NCI-H1417 treated with DMSO at 0.1 percent for 48 hours (cell line): ENCODE results near the gene GRWD1.

ENCODE experiments used
- DNase-seq: peaks from one replicate; lab custom pipeline; 2025; lab: John Stamatoyannopoulos, UW

The GRWD1 gene

GRCh38 chr19:48445606-48446481, at the start of gene GRWD1:
Gene GRWD1 (plus strand): TSS chr19:48445983. CDS start chr19:48446006, 23 bp downstream.
- peak; percentile 91 for DNase-seq

GRCh38 chr19:48396016-48396823, 49.6 kb upstream of the GRWD1 start:
- DNase-seq = no peak

- DNase-seq = no peak
Observed at GRCh38 chr19:48396824-48397176, 49.0 kb upstream of the GRWD1 start.

GRCh38 chr19:48397263-48398101, 48.3 kb upstream of the GRWD1 start:
- DNase-seq = no peak

- DNase-seq = no peak
Observed at GRCh38 chr19:48398102-48398374, 47.7 kb upstream of the GRWD1 start.

DNA sequence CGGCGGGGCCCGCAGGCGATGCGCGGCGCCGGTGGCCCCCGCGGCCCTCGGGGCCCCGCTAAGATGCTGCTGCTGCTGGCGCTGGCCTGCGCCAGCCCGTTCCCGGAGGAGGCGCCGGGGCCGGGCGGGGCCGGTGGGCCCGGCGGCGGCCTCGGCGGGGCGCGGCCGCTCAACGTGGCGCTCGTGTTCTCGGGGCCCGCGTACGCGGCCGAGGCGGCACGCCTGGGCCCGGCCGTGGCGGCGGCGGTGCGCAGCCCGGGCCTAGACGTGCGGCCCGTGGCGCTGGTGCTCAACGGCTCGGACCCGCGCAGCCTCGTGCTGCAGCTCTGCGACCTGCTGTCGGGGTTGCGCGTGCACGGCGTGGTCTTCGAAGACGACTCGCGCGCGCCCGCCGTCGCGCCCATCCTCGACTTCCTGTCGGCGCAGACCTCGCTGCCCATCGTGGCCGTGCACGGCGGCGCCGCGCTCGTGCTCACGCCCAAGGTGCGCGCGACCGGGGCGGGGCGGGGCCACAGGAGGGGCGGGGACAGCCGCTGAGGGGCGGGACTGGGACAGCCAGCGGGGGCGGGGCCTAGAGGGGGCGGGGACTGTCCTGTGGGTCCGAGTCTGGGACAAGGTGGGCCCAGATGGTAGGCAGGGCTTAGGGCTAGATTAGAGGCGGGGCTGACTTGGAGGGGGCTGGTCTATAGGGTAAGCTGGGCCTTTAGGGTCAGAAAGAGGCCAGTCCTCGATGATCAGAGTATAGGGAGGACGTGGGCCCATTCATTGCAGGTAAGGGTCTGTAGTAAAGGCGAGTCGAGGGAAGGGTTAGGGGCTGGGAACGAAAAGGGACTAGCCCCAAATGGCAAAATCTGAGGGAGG, 47.2 kb upstream of the GRWD1 start:
- no peak for DNase-seq

- DNase-seq = no peak
Observed at GRCh38 chr19:48400018-48400742, 45.6 kb upstream of the GRWD1 start.

- no peak for DNase-seq
Observed at GRCh38 chr19:48401287-48401686, 44.5 kb upstream of the GRWD1 start.

GRCh38 chr19:48403606-48404005, 42.2 kb upstream of the GRWD1 start:
- no peak for DNase-seq

DNA sequence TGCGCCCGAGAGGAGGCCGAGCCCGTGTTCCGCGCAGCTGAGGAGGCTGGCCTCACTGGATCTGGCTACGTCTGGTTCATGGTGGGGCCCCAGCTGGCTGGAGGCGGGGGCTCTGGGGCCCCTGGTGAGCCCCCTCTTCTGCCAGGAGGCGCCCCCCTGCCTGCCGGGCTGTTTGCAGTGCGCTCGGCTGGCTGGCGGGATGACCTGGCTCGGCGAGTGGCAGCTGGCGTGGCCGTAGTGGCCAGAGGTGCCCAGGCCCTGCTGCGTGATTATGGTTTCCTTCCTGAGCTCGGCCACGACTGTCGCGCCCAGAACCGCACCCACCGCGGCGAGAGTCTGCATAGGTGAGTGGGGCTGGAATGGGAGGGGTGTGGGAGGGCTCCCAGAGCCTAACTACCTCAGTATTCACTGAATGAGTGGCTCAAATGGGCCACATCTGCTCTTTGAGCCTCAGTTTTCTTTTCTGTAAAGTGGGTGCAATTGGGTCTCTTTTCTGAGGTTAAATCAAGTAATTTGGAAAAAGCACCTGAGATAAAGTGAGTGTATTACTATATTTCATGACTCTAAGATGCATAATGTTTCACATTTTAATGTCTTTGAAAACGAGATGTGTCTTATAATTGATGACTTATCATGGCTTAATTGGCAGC, 40.6 kb upstream of the GRWD1 start:
- no peak for DNase-seq

GRCh38 chr19:48405850-48406249, 39.9 kb upstream of the GRWD1 start:
- DNase-seq = no peak

DNA sequence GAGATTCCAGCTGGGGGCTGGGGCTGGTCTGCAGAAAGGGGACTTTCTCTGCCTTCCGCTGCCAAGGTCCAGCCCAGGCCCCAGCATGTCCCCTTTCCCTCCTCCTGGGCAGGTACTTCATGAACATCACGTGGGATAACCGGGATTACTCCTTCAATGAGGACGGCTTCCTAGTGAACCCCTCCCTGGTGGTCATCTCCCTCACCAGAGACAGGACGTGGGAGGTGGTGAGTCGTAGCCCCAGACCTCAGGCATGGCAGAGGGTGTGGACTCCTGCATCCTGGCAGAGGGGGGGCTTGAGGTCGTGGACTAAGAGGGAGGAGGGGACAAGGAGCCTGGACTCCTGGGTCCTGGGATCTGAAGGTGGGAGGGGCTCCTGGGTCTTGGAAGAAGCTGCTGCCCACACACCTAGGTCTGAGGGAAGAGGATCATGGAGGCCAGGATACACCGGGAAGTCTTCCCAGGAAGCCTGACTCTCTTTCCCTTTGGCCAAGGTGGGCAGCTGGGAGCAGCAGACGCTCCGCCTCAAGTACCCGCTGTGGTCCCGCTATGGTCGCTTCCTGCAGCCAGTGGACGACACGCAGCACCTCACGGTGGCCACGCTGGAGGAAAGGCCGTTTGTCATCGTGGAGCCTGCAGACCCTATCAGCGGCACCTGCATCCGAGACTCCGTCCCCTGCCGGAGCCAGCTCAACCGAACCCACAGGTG, 31.8 kb upstream of the GRWD1 start:
- DNase-seq = no peak

DNA sequence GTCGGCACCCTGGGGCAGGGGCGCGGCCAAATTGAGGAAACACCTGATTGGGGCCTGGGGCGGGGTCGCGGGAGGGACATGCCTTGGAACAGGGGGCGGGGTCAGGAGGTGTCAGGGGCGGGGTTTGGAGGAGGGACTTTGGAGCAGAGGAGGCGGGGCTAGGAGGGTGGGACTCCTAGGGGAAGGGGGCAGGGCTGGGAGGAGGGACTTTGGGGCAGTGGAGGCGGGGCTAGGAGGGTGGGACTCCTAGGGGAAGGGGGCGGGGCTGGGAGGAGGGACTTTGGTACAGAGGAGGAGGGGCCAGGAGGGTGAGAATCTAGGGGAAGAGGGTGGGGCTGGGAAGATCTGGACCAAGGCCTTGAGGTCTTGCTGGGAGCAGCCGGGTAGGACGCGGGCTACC, 30.4 kb upstream of the GRWD1 start:
- no peak for DNase-seq

DNA sequence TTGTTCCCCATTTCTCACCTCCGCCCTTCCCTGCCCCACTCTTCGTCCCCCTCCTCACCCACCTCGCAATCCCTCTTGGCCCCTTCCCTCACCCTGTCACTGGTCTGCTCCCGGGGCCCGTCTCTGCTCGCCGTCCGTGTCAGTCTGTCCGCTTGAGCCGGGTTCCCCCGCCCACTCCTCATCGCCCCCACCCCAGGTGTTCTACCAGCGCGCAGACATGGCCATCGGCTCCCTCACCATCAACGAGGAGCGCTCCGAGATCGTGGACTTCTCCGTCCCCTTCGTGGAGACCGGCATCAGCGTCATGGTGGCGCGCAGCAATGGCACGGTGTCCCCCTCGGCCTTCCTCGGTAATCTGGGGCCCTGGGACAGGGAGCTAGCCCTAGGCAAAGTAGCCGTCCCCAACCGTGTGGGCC, 30.0 kb upstream of the GRWD1 start:
- no peak for DNase-seq

DNA sequence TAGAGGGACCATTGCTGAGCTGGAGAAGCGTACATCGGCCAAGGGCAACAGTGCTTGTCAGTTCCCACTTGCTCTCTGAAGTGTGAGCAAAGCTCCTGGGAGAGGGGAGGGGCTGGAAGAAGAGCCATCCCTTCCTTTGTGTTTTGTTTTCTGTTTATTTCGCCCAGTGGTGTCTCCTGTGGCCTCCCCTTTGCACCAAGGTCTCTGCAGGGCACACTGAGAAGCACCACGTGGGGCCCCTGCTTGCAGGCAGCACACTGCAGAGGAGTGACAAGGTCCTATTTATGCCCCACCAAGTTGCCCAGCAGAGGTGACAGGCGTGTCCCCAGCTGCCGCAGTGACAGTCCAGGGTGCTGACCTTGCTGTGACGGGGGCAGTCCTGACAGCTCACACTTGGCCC, 28.4 kb upstream of the GRWD1 start:
- DNase-seq = no peak

DNA sequence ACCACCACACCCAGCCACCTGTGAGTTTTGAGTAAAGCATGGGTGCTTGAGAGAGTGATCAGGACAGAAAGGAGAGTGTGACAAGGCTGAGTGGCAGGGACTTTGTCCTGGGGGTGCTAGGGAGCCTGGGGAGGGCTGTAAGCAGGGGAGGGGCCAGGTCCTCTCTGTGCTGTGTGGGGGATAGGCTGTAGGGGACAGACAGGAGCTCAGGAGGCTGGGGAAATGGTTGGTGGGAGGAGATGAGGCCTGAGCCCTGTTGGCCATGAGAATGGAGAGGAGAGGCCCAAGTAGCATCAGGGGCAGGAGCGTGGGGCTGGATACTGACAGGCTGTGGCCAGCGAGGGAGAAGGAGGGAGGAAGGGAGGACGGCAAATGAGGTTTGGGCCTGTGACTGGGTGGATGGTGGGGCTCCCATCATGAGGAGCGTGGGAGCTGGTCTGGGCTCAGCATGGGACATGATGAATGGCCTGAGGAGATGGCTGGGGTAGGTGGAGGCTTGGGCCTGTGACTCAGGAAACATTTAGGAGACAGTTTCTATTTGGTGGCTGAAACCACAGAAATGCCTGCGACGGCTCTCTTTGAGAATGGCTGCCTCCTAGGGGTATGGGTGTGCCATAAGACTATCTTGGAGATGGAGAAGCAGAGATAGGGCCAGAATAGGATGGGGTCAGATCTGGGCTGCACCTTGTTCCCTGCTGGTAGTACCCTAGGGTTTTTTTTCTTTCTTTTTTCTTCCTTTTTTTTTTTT, 27.3 kb upstream of the GRWD1 start:
- no peak for DNase-seq

- DNase-seq = no peak
Observed at GRCh38 chr19:48419158-48419920, 26.4 kb upstream of the GRWD1 start.

DNA sequence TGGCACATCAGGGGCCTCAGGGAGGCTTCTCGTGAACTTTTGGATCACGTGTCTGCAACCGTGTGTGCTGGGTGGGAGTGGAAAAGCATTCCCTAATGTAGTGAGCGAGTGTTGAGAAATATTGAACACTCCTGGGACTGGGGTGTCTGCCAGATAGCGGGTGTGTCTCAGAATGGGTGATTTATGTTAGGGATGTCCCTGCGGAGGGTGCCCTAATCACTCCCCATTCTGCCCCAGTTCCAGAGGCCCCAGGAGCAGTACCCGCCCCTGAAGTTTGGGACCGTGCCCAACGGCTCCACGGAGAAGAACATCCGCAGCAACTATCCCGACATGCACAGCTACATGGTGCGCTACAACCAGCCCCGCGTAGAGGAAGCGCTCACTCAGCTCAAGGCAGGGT, 24.2 kb upstream of the GRWD1 start:
- no peak for DNase-seq
